GM12891 (cell line): ENCODE results near the gene PHEX.

Experiments
- PAX5 ChIP-seq: IDR thresholded peaks from 2 replicates; pipeline ENCODE4 v1.6.1; 2011; ENCODE audit warnings: low read length, moderate library complexity, mild to moderate bottlenecking; ENCODE audit not compliant: insufficient read depth, severe bottlenecking
- POLR2A ChIP-seq: IDR thresholded peaks from 2 replicates; pipeline ENCODE4 v1.6.1; 2011; ENCODE audit warnings: low read depth, low read length, control low read depth
- POLR2AphosphoS5 ChIP-seq: IDR thresholded peaks from 2 replicates; pipeline ENCODE4 v1.6.1; 2011; ENCODE audit warnings: low read depth, low read length, control low read depth
- POU2F2 ChIP-seq: IDR thresholded peaks from 2 replicates; pipeline ENCODE4 v1.6.1; 2011; ENCODE audit warnings: low read depth, mild to moderate bottlenecking, control low read depth, low read length, moderate library complexity
- SPI1 ChIP-seq: IDR thresholded peaks from 2 replicates; pipeline ENCODE4 v1.6.1; 2011; ENCODE audit warnings: low read depth, low read length, control low read depth
- TAF1 ChIP-seq: IDR thresholded peaks from 2 replicates; pipeline ENCODE4 v1.6.1; 2011; ENCODE audit warnings: low read depth, low read length, control low read depth

DNA sequence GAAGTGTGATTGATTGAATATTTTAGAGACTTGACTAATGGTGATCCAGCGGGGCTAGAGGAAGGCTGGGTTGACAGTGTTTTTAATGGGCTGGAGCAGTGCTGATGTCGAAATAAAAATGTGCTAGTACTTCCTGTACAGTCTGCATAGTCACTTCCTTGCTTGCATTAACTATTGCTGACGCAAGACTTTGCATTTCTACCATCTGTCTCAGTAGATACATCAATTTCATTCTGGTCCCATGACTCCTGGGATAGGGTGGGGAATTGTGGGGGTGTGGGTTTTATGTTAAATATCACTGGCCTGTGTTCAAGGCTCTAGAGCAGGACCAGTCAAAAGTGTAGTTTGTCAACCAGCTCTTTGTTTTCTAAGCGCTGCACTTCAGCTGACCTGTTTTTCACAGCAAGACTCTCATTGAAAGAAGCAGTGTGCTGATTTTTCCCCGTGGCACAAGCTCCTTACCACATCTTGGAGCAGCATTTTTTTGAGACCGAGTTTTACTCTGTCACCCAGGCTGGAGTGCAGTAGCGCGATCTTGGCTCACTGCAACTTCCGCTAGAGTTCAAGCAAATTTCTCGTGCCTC, 35.2 kb upstream of the PHEX start:
- TF ChIP-seq POLR2AphosphoS5, result no peak
- no peak for TF ChIP-seq POLR2A
- no peak for TF ChIP-seq TAF1
- no peak for TF ChIP-seq PAX5
- TF ChIP-seq SPI1, result no peak
- no peak for TF ChIP-seq POU2F2
